H9 (cell line): ENCODE results near the gene AFAP1L2. TPM values are rescaled to one million over a fixed set of nuclear protein-coding genes. Genes with fewer than 3 reads are reported as not detected.

ENCODE experiments used
- DNase-seq: peaks from one replicate; pipeline ENCODE4 v3.0.0-alpha.2; 2017
- H2AFZ ChIP-seq: one replicate; pipeline ENCODE4 v1.6.1; 2013; ENCODE audit warnings: mild to moderate bottlenecking, low read length, control low read depth, moderate library complexity
- H2AK5ac ChIP-seq: 2 replicates; pipeline ENCODE4 v1.6.1; 2013; ENCODE audit warnings: low read length, control low read depth, mixed read lengths; ENCODE audit not compliant: insufficient read length
- H2BK120ac ChIP-seq: one replicate; pipeline ENCODE4 v1.6.1; 2013; ENCODE audit warnings: low read depth, mild to moderate bottlenecking, low read length, control low read depth, inconsistent platforms; ENCODE audit not compliant: poor library complexity, severe bottlenecking
- H2BK12ac ChIP-seq: 2 replicates; pipeline ENCODE4 v1.6.1; 2013; ENCODE audit warnings: low read length, control low read depth, mixed read lengths, low read depth; ENCODE audit not compliant: insufficient read length
- H2BK15ac ChIP-seq: 2 replicates; pipeline ENCODE4 v1.6.1; 2013; ENCODE audit warnings: low read depth, low read length, control low read depth
- H2BK20ac ChIP-seq: one replicate; pipeline ENCODE4 v1.6.1; 2013; ENCODE audit warnings: low read depth, mild to moderate bottlenecking, low read length, control low read depth, inconsistent platforms; ENCODE audit not compliant: poor library complexity, severe bottlenecking
- H2BK5ac ChIP-seq: 2 replicates; pipeline ENCODE4 v1.6.1; 2013; ENCODE audit warnings: low read length, control low read depth, mixed read lengths; ENCODE audit not compliant: insufficient read length
- H3K14ac ChIP-seq: 2 replicates; pipeline ENCODE4 v1.6.1; 2013; ENCODE audit warnings: low read length, control low read depth; ENCODE audit not compliant: insufficient read depth
- H3K18ac ChIP-seq: 2 replicates; pipeline ENCODE4 v1.6.1; 2013; ENCODE audit warnings: low read depth, mild to moderate bottlenecking, mixed read lengths, low read length, control low read depth; ENCODE audit not compliant: insufficient read length
- H3K23ac ChIP-seq: 2 replicates; pipeline ENCODE4 v1.6.1; 2013; ENCODE audit warnings: low read length, control low read depth, mixed read lengths, low read depth; ENCODE audit not compliant: insufficient read length
- H3K23me2 ChIP-seq: 2 replicates; pipeline ENCODE4 v1.6.1; 2013; ENCODE audit warnings: low read depth, mild to moderate bottlenecking, mixed read lengths, low read length, control low read depth; ENCODE audit not compliant: insufficient read length, poor library complexity, severe bottlenecking
- H3K27ac ChIP-seq: 2 replicates; pipeline ENCODE4 v1.5.1; 2013; ENCODE audit warnings: low read length, control low read depth, mixed read lengths, low read depth; ENCODE audit not compliant: insufficient read length
- H3K27me3 ChIP-seq: 2 replicates; pipeline ENCODE4 v1.6.1; 2013; ENCODE audit warnings: low read length, control low read depth, inconsistent platforms; ENCODE audit not compliant: insufficient read depth
- H3K4ac ChIP-seq: 2 replicates; pipeline ENCODE4 v1.6.1; 2013; ENCODE audit warnings: low read depth, mild to moderate bottlenecking, control low read depth, inconsistent platforms, low read length, moderate library complexity
- H3K4me1 ChIP-seq: 2 replicates; pipeline ENCODE4 v1.6.1; 2013; ENCODE audit warnings: low read length, control low read depth, inconsistent platforms; ENCODE audit not compliant: insufficient read depth
- H3K4me2 ChIP-seq: 2 replicates; pipeline ENCODE4 v1.6.1; 2013; ENCODE audit warnings: low read length, control low read depth, mixed read lengths; ENCODE audit not compliant: insufficient read length, insufficient read depth
- H3K56ac ChIP-seq: 2 replicates; pipeline ENCODE4 v1.6.1; 2013; ENCODE audit warnings: low read depth, mild to moderate bottlenecking, mixed read lengths, low read length, control low read depth; ENCODE audit not compliant: insufficient read length
- H3K79me1 ChIP-seq: 2 replicates; pipeline ENCODE4 v1.6.1; 2013; ENCODE audit warnings: low read depth, mild to moderate bottlenecking, moderate library complexity, low read length, control low read depth, inconsistent platforms; ENCODE audit not compliant: insufficient read depth, poor library complexity, severe bottlenecking
- H3K79me2 ChIP-seq: 2 replicates; pipeline ENCODE4 v1.6.1; 2013; ENCODE audit warnings: low read length, control low read depth, inconsistent platforms; ENCODE audit not compliant: insufficient read depth
- H3K9ac ChIP-seq: 2 replicates; pipeline ENCODE4 v1.6.1; 2013; ENCODE audit warnings: low read length, control low read depth, mixed read lengths; ENCODE audit not compliant: insufficient read length; ENCODE audit errors: extremely low read depth
- H3K9me3 ChIP-seq: one replicate; pipeline ENCODE4 v1.6.1; 2013; ENCODE audit warnings: low read depth, low read length, inconsistent platforms; ENCODE audit not compliant: control insufficient read depth
- H3T11ph ChIP-seq: one replicate; pipeline ENCODE4 v1.6.1; 2013; ENCODE audit warnings: mild to moderate bottlenecking, low read length, control low read depth, inconsistent platforms
- H4K20me1 ChIP-seq: one replicate; pipeline ENCODE4 v1.6.1; 2013; ENCODE audit not compliant: control insufficient read depth, insufficient read length, insufficient read depth
- H4K5ac ChIP-seq: 2 replicates; pipeline ENCODE4 v1.6.1; 2013; ENCODE audit warnings: low read depth, mild to moderate bottlenecking, mixed read lengths, low read length, control low read depth; ENCODE audit not compliant: insufficient read length
- H4K8ac ChIP-seq: replicated peaks from 2 replicates; pipeline ENCODE4 v1.6.1; 2013; ENCODE audit warnings: low read length, control low read depth, mixed read lengths, low read depth; ENCODE audit not compliant: insufficient read length
- H4K91ac ChIP-seq: 2 replicates; pipeline ENCODE4 v1.6.1; 2013; ENCODE audit warnings: low read depth, mild to moderate bottlenecking, moderate library complexity, mixed read lengths, low read length, control low read depth; ENCODE audit not compliant: insufficient read length
- H3K27ac Mint-ChIP-seq, 3 experiments: 2 replicates in 2 of 3; 3 replicates in 1 of 3; pipeline ENCODE4 v1.8.0; 2020 to 2021; ENCODE audit warnings: mixed read lengths in 3 of 3, mild to moderate bottlenecking in 1 of 3, moderate library complexity in 1 of 3
- H3K27me3 Mint-ChIP-seq: 2 replicates; pipeline ENCODE4 v1.8.0; 2021; ENCODE audit warnings: low read depth, mild to moderate bottlenecking, moderate library complexity, mixed read lengths
- H3K36me3 Mint-ChIP-seq, 3 experiments: 2 replicates in 2 of 3; 3 replicates in 1 of 3; pipeline ENCODE4 v1.8.0; 2020 to 2021; ENCODE audit warnings: low read depth in 3 of 3, mixed read lengths in 3 of 3; ENCODE audit not compliant: insufficient read depth in 1 of 3
- H3K4me1 Mint-ChIP-seq, 2 experiments: 2 replicates each; pipeline ENCODE4 v1.8.0; 2020; ENCODE audit warnings: mixed read lengths in 2 of 2
- H3K4me3 Mint-ChIP-seq, 2 experiments: 2 replicates in 1 of 2; 3 replicates in 1 of 2; pipeline ENCODE4 v1.8.0; 2020 to 2021; ENCODE audit warnings: mild to moderate bottlenecking in 2 of 2, mixed read lengths in 2 of 2, moderate library complexity in 1 of 2
- H3K9me3 Mint-ChIP-seq, 2 experiments: 2 replicates in 1 of 2; 3 replicates in 1 of 2; pipeline ENCODE4 v1.8.0; 2020; ENCODE audit warnings: mild to moderate bottlenecking in 2 of 2, mixed read lengths in 2 of 2, moderate library complexity in 1 of 2
- CTCF ChIP-seq: fragments of 200-600 bp; sonication (generic); conservative IDR thresholded peaks from 3 replicates; pipeline ENCODE4 v1.8.0; 2021; ENCODE audit warnings: antibody characterized with exemption, mild to moderate bottlenecking
- WGBS: extraction: QIAGEN DNeasy Blood & Tissue Kit; methylation state at CpG from one replicate; pipeline ENCODE4 v1.1.7; 2013; ENCODE audit warnings: missing lambda C conversion rate, low lambda C conversion rate, mixed read lengths; ENCODE audit not compliant: insufficient read length; ENCODE audit errors: extremely low coverage; 5-methylcytosine and 5-hydroxymethylcytosine counted together
- total RNA-seq: library from RNA; stranded (reverse); gene quantifications from 2 replicates; pipeline ENCODE4 v1.2.1, GENCODE V29; 2021

AFAP1L2 gene
- total RNA-seq, 1 experiment from 2014 or later, result 0.77 TPM

GRCh38 chr10:114412907-114413797, 8.8 kb upstream of the AFAP1L2 start:
- H3K27me3 Mint-ChIP-seq, result peaks cover 31% of the 10 kb centered on the region
- H3K4me2 ChIP-seq, result no peak overlapping the region
- no peak overlapping the region for H3K4me3 Mint-ChIP-seq
- H2BK12ac ChIP-seq, result no peak overlapping the region
- H3K18ac ChIP-seq, result no peak overlapping the region
- H3K23me2 ChIP-seq, result no peaks in the 10 kb centered on the region
- H2AK5ac ChIP-seq, result no peak overlapping the region
- H3K27ac ChIP-seq, result no peak overlapping the region
- no peak overlapping the region for H3K14ac ChIP-seq
- no peaks in the 10 kb centered on the region for H3K79me2 ChIP-seq
- H3K36me3 Mint-ChIP-seq, result no peaks in the 10 kb centered on the region
- peaks cover 15 to 17% of the 10 kb centered on the region in 2 experiments for H3K4me1 Mint-ChIP-seq
- H3K27ac Mint-ChIP-seq, result no peak overlapping the region; a peak in 1 of 7 replicates
- no peak overlapping the region for H2BK15ac ChIP-seq
- H3K56ac ChIP-seq, result no peak overlapping the region
- H4K5ac ChIP-seq, result no peak overlapping the region
- H3K9me3 ChIP-seq, result no peaks in the 10 kb centered on the region
- no peak overlapping the region for H3K23ac ChIP-seq
- peaks cover 5% of the 10 kb centered on the region; the same call in 1 of the 2 replicates for H3K4me1 ChIP-seq
- no peaks in the 10 kb centered on the region for H3K27me3 ChIP-seq
- H3K4ac ChIP-seq, result no peak overlapping the region
- no peak overlapping the region for H3K9ac ChIP-seq
- no peak overlapping the region for H2AFZ ChIP-seq
- no peak overlapping the region for H4K8ac ChIP-seq
- WGBS, result no CpG with 5 or more reads among the region's 9 CpGs
- no peak overlapping the region for H4K91ac ChIP-seq
- H2BK120ac ChIP-seq, result no peak overlapping the region
- no peaks in the 10 kb centered on the region for H3K79me1 ChIP-seq
- H2BK20ac ChIP-seq, result no peak overlapping the region
- H3K9me3 Mint-ChIP-seq, result no peaks in the 10 kb centered on the region; a peak in 1 of 5 replicates
- no peaks in the 10 kb centered on the region for H4K20me1 ChIP-seq
- DNase-seq, result no peak
- no peak overlapping the region for H3T11ph ChIP-seq
- TF ChIP-seq CTCF, result no peak
- H2BK5ac ChIP-seq, result no peak overlapping the region
